GM20000 (cell line): Measurements from ENCODE around the gene ADRA2C.

Experiments used
- DNase-seq: peaks from one replicate; pipeline ENCODE4 v3.0.0; 2012; ENCODE audit warnings: low spot score
- TF ChIP-seq, protein P1 (sequence below): IDR thresholded peaks from 2 replicates; pipeline ENCODE4 v1.5.1; 2012; ENCODE audit warnings: mild to moderate bottlenecking, control low read depth; ENCODE audit errors: extremely low read depth, missing control alignments

ADRA2C gene

DNA sequence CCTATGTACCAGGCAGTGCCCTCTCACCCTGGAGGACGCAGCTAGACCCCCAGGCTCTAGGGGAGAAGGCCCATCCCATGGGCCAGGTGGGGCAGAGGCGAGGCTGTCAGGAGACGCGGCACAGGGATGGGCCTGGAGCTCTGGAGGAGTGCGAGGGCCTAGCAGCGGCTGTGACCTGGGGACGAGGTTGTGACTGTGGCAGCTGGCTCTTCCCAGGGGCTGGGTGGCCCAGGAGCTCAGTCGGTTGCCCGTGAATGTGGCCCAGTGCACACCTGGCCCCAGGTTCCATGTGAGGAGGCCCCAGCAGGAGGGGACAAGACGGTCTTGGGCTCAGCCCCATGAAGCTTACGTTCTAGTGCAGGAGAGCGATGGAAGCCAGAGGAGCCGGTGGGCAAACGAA lies 31.0 kb upstream of the ADRA2C start:
- no peak for DNase-seq
- TF ChIP-seq, protein P1, sequence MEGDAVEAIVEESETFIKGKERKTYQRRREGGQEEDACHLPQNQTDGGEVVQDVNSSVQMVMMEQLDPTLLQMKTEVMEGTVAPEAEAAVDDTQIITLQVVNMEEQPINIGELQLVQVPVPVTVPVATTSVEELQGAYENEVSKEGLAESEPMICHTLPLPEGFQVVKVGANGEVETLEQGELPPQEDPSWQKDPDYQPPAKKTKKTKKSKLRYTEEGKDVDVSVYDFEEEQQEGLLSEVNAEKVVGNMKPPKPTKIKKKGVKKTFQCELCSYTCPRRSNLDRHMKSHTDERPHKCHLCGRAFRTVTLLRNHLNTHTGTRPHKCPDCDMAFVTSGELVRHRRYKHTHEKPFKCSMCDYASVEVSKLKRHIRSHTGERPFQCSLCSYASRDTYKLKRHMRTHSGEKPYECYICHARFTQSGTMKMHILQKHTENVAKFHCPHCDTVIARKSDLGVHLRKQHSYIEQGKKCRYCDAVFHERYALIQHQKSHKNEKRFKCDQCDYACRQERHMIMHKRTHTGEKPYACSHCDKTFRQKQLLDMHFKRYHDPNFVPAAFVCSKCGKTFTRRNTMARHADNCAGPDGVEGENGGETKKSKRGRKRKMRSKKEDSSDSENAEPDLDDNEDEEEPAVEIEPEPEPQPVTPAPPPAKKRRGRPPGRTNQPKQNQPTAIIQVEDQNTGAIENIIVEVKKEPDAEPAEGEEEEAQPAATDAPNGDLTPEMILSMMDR: no peak

DNA sequence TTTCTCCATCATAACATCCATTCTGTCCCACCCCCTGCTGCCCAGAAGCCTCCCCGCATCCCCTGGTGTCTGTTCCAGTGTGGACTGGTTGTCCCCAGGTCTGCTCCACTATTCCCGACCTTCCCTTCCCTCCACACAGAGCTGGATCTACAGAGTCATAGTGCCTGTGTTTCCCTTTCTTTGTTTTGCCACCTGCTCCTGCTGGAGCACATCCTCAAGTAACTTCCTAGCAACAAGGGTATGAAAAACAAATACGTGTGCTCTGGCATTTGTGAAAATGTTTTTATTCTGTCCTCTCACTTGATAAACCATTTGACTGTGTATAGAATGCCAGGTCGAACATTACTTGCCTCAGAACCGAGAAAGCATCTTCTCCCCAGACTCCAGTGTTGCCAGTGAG lies 29.9 kb upstream of the ADRA2C start:
- no peak for DNase-seq
- TF ChIP-seq, protein P1: no peak

DNA sequence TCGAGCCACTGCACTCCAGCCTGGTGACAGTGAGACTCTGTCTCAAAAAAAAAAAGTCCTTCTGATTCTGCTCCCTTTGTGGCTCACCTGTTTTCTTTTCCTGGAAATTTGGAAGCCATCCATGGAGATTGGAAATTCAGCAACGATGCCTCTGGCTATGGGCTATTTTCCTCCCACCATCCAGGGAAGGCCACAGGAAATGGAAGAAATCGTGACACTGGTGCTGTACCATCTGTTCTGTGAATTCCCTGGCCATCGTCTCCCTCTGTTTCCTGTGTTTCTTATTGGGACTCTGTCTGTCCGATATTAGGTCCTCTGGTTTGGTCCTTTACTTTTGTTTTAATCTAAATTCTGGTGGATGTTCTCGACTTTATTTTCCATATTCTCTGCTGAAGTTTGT lies 29.4 kb upstream of the ADRA2C start:
- DNase-seq: no peak

DNA sequence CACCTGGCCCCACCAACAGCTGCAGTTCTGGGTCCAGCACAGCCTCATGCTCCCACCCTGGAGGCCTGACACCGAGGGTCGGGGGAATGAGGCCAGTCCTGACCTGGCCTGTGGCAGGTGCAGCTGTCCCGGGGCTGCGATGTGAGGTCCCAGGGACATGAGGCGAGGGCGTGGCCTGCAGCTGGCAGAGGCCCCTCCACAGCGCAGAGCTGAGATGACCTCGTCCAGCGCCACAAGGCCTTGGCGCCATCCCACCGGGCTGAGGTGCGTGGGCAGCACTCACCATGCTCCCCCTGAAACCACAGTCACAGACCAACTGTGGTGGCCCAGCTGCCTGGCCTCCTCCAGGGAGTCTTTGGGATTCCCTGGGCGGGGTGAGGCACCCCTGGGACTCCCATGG lies 26.6 kb upstream of the ADRA2C start:
- no peak for DNase-seq
- TF ChIP-seq, protein P1: no peak

More for the DNA sequence above, 29.4 kb upstream of the ADRA2C start:
- TF ChIP-seq, protein P1: no peak

DNA sequence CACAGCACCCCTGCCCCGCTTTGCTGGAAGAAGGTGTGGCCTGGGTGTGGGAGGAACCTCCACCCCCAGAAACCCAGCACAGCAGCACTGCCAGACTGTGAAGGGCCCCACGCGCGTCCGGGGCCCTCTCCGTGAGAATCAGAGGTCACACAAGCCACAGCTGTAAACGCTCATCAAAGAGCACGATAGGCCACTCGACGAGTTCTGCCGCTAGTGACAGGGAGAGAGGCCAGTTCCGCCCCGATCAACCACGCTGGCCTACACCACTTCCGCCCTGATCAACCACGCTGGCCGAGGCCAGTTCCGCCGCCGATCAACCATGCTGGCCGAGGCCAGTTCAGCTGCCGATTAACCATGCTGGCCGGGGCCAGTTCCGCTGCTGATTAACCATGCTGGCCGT lies 25.9 kb upstream of the ADRA2C start:
- TF ChIP-seq, protein P1: no peak
- DNase-seq: no peak

DNA sequence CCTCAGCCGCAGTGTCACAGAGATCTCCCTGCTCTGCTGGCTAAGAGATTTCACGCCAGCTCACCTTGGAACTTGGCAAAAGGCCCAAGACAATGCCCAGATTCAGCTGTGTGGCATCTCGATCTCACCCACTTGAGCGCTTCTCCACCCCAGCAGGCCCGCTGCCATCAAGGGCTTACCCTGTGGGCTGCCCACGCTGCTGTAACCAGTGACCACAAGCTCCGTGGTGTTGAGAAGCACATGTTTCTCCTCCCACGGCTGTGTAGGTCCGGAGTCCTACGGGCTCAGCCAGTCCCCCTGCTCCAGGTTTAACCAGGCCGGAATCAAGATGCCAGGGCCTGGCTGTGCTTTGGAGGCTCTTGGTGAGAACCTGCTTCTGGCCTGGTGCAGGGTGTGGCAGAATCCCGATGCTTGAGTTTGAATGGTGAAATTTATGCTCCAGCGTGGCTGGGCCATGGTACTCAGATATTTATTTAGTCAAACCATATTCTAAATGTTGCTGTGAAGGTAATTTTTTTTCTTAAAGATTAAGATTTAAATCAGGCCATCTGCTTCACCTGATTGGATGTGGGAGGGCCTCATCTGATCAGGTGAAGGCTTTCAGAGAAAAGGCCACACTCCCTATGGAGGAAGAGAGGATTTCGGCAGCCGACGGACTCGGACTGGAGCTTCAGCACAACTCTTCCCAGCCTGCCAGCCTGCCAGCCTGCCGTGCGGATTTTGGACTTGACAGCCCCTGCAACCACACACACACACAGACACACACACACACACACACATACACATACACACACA lies 24.8 kb upstream of the ADRA2C start:
- TF ChIP-seq, protein P1: no peak
- DNase-seq: no peak

DNA sequence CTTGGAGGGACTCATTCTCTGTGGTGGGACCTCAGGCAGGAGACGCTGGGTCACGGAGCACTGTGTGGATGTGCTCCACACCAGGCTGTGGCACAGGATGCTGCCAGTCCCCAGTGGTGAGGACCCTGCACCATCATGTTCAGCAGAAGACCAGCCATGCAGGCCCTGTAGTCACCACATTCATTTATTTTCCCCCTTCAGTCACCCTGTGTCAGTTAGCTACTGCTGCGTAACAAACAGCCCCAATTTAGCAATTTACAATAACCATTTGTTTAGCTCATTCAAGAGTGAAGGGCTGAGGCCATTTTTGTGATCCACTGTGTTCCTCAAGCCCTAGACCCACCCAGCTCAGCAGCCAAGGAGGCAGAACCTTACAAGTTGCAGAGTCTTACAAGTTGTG lies 23.6 kb upstream of the ADRA2C start:
- TF ChIP-seq, protein P1: no peak
- no peak for DNase-seq
